HG02938 (cell line): ENCODE results near the gene APOL2.
A peak's percentile ranks its signal among the peaks of the same experiment; 100 is the strongest.
"Not testable (repeated sequence)": the region's sequence is repeated elsewhere in the genome, so short reads cannot be mapped to it uniquely, and the experiment has no call there.

Experiments used
- ATAC-seq: cut with Tn5 transposase; IDR thresholded peaks from one replicate; pipeline ENCODE4 v1.9.1; 2021; ENCODE audit warnings: mild to moderate bottlenecking, moderate library complexity; ENCODE audit not compliant: unreplicated experiment

APOL2 gene, protein sequence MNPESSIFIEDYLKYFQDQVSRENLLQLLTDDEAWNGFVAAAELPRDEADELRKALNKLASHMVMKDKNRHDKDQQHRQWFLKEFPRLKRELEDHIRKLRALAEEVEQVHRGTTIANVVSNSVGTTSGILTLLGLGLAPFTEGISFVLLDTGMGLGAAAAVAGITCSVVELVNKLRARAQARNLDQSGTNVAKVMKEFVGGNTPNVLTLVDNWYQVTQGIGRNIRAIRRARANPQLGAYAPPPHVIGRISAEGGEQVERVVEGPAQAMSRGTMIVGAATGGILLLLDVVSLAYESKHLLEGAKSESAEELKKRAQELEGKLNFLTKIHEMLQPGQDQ

DNA sequence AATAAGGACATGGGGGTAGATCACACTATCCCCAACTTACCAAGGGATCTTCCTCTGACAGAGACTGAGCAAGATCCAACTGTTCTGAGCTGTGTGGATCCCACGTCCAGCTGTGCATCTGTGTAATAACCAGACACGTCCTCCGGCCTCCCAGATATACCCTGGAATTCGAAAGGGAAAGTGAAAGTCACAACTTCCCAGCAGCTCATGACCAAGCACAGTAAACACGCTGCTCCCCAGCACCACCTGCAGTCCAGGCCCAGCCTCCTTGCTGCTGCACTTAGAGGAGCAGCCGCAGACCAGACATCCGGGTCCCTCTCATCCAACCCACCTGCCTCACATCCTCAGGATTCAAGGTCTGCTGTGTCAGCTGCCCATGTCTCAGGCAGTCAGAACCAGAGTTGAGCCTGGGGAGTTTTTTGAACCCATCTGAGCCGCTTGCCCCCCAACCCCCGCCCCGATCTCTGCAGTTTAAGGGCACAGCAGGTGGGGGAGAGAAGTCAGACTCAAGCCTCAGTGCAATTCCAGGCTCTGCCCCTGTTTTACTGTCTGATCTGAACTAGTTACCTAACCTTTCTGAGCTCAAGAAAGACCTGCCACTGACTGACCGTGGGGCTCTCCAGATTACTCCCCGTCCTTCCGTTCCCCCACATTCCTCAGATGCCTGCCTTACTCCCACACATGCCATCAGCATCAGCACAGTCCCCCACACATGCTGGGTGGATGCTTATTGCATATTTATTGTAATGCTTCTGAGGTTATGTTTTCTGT is at the start of gene APOL2:
APOL2 (minus strand) TSS at position 127 of the 771 bp plus-strand sequence. CDS start 6,365 bp downstream, outside the sequence.
- peak; percentile 80 for ATAC-seq

DNA sequence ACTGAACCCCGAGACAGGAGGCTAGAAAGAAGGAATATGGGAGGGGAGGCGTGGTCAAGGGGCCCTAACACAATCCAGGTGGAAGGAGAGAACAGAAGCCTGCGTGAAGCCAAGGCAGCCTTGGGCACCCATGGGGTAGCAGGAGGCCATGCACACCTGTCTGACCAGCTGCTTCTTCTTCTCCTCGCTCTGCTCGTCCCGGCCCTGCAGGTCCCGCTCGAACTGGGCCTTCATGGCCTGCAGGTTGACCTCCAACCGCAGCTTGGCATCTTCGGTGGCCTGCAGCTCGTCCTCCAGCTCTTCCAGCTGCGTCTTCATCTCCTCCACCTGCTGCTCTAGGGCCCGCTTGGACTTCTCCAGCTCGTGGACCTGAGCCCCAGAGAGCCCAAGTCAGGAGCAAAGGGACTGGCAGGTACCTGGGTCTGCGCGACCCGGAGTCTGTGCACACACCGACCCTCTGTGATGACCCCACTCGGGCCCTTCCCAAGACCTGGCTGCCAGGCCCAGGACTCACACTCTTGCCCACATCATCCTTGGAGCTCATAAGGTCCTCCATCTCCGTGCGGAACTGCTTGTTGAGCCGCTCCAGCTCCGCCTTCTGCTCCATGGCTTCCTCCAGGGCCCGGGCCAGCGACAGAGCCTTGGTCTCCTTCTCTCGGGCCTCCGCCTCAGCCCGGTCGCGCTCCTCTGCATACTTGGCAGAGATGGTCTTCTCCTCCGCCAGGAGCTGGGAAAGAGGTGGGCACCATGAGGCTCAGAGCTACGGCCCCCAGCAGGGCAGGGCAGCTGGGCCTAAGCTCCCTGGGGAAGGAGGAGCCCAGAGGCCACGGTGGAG is 49.5 kb upstream of the APOL2 start:
- no peak for ATAC-seq

DNA sequence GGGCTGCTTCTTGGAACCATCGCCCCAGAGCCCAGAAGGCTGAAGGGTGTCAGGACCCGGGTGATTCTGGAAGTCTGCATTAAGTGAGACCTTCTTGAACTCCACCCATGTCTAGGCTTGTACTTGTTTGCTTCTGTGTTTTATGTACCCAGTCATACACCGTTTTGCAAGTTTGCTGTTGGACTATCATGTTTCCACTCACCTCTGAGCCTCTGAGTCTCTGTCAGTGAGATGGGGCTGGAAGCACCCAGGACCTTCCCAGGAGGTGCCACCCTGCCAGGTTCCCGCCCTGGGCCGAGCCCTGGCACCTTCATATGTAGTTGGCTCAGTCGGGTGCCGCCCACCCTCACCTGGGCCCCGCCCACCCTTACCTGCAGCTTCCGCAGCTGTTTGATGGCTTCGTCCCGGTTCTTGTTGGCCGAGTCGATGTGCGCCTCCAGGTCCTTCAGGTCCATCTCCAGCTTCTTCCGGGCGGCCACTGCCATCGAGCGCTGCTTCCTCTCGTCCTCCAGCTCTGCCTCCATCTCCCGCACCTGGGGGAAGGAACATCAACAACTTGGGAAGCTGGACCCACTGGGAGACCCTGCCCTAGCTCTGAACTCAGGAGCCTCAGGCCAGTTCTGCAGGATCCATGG is 48.7 kb upstream of the APOL2 start:
- no peak for ATAC-seq

GRCh38 chr22:36286096-36286957 is 47.0 kb upstream of the APOL2 start:
- no peak for ATAC-seq

- no peak for ATAC-seq
These were observed 46.2 kb upstream of the APOL2 start for GRCh38 chr22:36285545-36285944.

DNA sequence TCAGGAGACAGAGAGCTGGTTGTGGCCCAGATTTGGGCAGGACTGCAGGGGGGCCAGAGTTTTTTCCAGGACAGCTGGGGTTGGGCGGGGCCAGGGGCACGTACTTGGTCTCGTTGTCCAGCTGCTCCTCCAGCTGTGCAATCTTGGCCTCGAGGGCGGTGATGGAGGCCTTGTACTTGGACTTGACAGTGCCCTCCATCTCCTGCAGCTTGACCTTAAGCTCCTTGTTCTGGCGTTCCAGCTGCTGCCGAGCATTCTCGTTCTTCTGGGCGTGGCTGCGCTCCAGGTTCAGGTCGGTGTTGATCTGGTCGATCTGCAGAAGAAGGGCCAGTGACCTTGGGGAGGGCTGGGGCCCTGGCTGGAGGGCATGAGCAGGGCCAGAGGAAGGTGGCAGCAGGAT is 45.7 kb upstream of the APOL2 start:
- no peak for ATAC-seq

- no peak for ATAC-seq
These were observed 44.8 kb upstream of the APOL2 start for GRCh38 chr22:36284171-36284571.

DNA sequence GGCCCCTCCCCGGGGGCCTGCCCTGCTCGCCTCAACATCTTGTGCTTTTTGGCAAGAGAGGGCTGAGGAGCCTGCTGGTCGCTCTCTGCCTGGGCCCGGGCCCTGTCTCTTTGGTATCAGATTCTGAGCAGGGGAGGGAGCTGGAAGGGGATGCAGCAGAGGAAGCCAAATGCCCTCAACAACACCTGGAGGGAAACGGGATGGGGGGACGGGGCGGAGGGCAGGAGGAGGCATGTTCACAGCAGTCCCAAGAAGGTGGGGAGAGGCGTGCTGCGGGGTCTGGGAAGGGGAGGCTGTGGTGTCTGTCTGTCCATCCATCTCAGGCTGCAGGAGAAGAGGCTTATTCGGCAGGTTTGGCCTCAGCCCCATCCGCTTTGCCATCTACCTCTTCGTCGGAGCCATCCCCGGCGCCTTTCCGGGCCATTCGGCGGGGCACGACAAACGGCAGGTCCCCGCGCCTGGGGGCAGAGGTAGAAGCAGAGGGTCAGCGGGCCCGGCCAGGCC is 43.1 kb upstream of the APOL2 start:
- no peak for ATAC-seq

GRCh38 chr22:36281781-36282327 is 42.5 kb upstream of the APOL2 start:
- ATAC-seq = no peak

GRCh38 chr22:36280379-36280778 is 41.1 kb upstream of the APOL2 start:
- no peak for ATAC-seq

GRCh38 chr22:36279219-36279666 is 39.9 kb upstream of the APOL2 start:
- no peak for ATAC-seq

- no peak for ATAC-seq
These were observed 38.4 kb upstream of the APOL2 start for GRCh38 chr22:36277482-36278291.

GRCh38 chr22:36274531-36274930 is 35.2 kb upstream of the APOL2 start:
- no peak for ATAC-seq

DNA sequence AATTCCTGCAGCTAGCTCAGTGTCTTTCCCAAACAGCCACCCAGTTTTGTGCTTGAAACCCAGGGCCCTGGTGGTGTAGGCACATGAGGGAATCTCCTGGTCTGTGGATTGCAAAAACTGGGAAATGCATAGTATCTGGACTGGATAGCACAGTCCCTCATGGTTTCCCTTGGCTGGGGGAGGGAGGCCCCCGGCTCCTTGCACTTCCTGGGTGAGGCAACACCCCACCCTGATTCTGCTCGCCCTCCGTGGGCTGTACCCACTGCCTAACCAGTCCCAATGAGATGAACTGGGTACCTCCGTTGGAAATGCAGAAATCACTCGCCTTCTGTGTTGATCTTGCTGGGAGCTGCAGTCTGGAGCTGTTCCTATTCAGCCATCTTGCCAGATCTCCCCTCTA is 32.6 kb upstream of the APOL2 start:
- not testable (repeated sequence) for ATAC-seq

DNA sequence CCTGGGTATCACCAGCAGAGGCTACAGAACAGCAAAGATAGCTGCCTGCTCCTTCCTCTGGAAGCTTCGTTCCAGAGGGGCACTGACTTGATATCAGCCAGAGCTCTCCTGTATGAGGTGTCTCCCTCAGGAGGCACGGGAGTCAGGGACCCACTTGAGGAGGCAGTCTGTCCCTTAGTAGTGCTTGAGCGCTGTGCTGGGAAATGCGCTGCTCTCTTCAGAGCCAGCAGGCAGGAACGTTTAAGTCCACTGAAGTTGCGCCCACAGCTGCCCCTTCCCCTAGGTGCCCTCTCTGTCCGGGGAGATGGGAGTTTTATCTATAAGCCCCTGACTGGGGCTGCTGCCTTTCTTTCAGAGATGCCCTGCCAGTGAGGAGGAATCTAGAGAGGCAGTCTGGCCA is 31.9 kb upstream of the APOL2 start:
- ATAC-seq = not testable (repeated sequence)

DNA sequence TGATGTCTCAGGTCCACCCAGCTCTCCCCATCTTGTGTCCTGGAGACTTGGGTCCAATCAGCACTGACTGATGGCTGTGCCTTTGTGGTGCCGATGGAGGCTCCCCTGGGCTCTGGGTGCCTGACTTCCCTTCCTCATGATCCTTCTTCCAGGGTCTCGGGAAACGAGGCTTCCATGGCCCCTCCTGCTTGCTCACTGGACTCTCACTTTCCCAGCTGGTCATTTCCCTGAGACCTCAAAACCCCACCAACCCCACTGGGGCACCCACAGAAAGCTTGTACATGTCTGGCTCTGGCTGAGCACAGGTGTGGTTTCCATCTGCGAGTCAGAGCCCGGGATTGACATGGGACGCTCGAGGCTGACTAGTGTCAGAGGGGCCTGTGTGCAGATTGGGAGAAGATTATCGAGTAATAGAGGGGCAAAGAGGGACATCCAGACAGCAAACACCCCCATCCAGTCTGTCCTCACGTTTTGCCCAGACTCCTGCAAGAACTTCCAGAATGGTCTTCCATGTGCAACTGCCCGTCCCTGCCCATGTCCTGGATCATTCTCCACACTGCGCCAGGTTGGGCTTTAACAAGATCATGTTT is 28.7 kb upstream of the APOL2 start:
- ATAC-seq = no peak

DNA sequence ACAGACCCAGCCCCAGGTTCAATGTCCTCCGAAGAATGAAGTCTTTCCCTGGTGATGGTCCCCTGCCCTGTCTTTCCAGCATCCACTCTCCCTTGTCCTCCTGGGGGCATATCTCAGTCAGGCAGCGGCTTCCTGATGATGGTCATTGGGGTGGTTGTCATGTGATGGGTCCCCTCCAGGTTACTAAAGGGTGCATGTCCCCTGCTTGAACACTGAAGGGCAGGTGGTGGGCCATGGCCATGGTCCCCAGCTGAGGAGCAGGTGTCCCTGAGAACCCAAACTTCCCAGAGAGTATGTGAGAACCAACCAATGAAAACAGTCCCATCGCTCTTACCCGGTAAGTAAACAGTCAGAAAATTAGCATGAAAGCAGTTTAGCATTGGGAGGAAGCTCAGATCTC is 27.7 kb upstream of the APOL2 start:
- no peak for ATAC-seq
